Esophagus squamous epithelium (tissue), 4 donors: ENCODE measurements around the gene UBXN11.

Source experiments
- CTCF ChIP-seq, 6 experiments: fragments of 450-650 bp in 4 of 6; fragments of 200-600 bp in 2 of 6; sonication (generic) in 2 of 6; IDR thresholded peaks; one replicate each; pipeline ENCODE4 v1.5.1; 2016 to 2019; ENCODE audit warnings: antibody characterized with exemption in 6 of 6, mild to moderate bottlenecking in 4 of 6, moderate library complexity in 4 of 6
- POLR2A ChIP-seq, 4 donors: fragments of 450-650 bp; IDR thresholded peaks; one replicate each; pipeline ENCODE4 v1.6.1; 2017; ENCODE audit warnings: antibody characterized with exemption in 4 of 4, mild to moderate bottlenecking in 4 of 4, moderate library complexity in 3 of 4

GRCh38 chr1:26277261-26277661 lies 29.2 kb downstream of the UBXN11 start:
- TF ChIP-seq POLR2A (IDR thresholded peaks at IDR 0.05), result no peak
- TF ChIP-seq CTCF (IDR thresholded peaks at IDR 0.05), result no peak
